ENCODE results near the gene SYT9. TPM values are rescaled to one million over a fixed set of nuclear protein-coding genes. Genes with fewer than 3 reads are reported as not detected.
A peak's percentile ranks its signal among the peaks of the same experiment; 100 is the strongest.
"Not testable (repeated sequence)": the region's sequence is repeated elsewhere in the genome, so short reads cannot be mapped to it uniquely, and the experiment has no call there.

The SYT9 gene
- total RNA-seq, 1 donor from 2014 or later: 7.3 TPM

GRCh38 chr11:7494086-7494745 lies 242.5 kb downstream of the SYT9 start:
- DNase-seq (ENCODE audit: low spot score in 2 of 2): no peak
- FAIRE-seq: no peak

GRCh38 chr11:7495882-7496551 lies 244.3 kb downstream of the SYT9 start:
- no peak for FAIRE-seq
- no peak for DNase-seq (ENCODE audit: low spot score in 2 of 2)

GRCh38 chr11:7498193-7498592 lies 246.5 kb downstream of the SYT9 start:
- DNase-seq (ENCODE audit: low spot score in 2 of 2) (no peak), FAIRE-seq (no peak)

GRCh38 chr11:7499081-7499480 lies 247.4 kb downstream of the SYT9 start:
- DNase-seq (ENCODE audit: low spot score in 2 of 2): no peak
- no peak for FAIRE-seq

- DNase-seq (ENCODE audit: low spot score in 2 of 2) (no peak), FAIRE-seq (no peak)
Measured at GRCh38 chr11:7500251-7500650, 248.5 kb downstream of the SYT9 start.

- FAIRE-seq (no peak), DNase-seq (ENCODE audit: low spot score in 2 of 2) (no peak)
Measured at GRCh38 chr11:7501251-7501650, 249.5 kb downstream of the SYT9 start.

GRCh38 chr11:7501894-7502293 lies 250.2 kb downstream of the SYT9 start:
- DNase-seq (ENCODE audit: low spot score in 2 of 2) (no peak), FAIRE-seq (no peak)

- DNase-seq (ENCODE audit: low spot score in 2 of 2) (no peak), FAIRE-seq (no peak)
Measured at GRCh38 chr11:7506243-7506642, 254.5 kb downstream of the SYT9 start.

GRCh38 chr11:7508087-7508486 lies 256.4 kb downstream of the SYT9 start:
- DNase-seq (ENCODE audit: low spot score in 2 of 2) (no peak), FAIRE-seq (no peak)

- DNase-seq (ENCODE audit: low spot score in 2 of 2) (no peak), FAIRE-seq (no peak)
Measured at GRCh38 chr11:7509966-7510365, 258.3 kb downstream of the SYT9 start.

GRCh38 chr11:7511401-7511800 lies 259.7 kb downstream of the SYT9 start:
- DNase-seq (ENCODE audit: low spot score in 2 of 2): peak in 1 of 2 donors; percentile 45
- FAIRE-seq: no peak

GRCh38 chr11:7512525-7513233 lies 261.0 kb downstream of the SYT9 start:
- FAIRE-seq: no peak
- DNase-seq (ENCODE audit: low spot score in 2 of 2): peak; percentile 38 to 51

- peak; percentile 92 to 93 for DNase-seq (ENCODE audit: low spot score in 2 of 2)
- FAIRE-seq: no peak
Measured at GRCh38 chr11:7513234-7514098, 261.8 kb downstream of the SYT9 start, which contains the start of gene PPFIBP2. TSS of gene PPFIBP2 (plus strand) at chr11:7513999. CDS start at chr11:7549476, 35,477 bp downstream.

- FAIRE-seq (no peak), DNase-seq (ENCODE audit: low spot score in 2 of 2) (peak; percentile 25 to 36)
Measured at GRCh38 chr11:7514099-7514591, 262.4 kb downstream of the SYT9 start.

- FAIRE-seq: no peak
Measured at GRCh38 chr11:7515447-7515886, 263.8 kb downstream of the SYT9 start.

GRCh38 chr11:7516475-7516874 lies 264.8 kb downstream of the SYT9 start:
- FAIRE-seq: no peak
- DNase-seq (ENCODE audit: low spot score in 2 of 2): no peak

More at GRCh38 chr11:7515447-7515886, 263.8 kb downstream of the SYT9 start:
- no peak for DNase-seq (ENCODE audit: low spot score in 2 of 2)

GRCh38 chr11:7517743-7518142 lies 266.0 kb downstream of the SYT9 start:
- DNase-seq (ENCODE audit: low spot score in 2 of 2); FAIRE-seq: not testable (repeated sequence)

All from frontal cortex (tissue), 4 donors.